ENCODE measurements around the gene RAPGEF4.

- TF ChIP-seq CTCF (IDR thresholded peaks at IDR 0.05) (no peak), ETV6 (CRISPR knock-in tag; IDR thresholded peaks at IDR 0.05) (no peak), CBFB (CRISPR knock-in tag; IDR thresholded peaks at IDR 0.05; ENCODE audit: low read depth) (no peak)
Observed at GRCh38 chr2:172962824-172963223, 227.2 kb downstream of the RAPGEF4 start.
